GM12878 (cell line): Measurements from ENCODE around the gene CD164L2.

Experiments
- CHD2 ChIP-seq: IDR thresholded peaks from 2 replicates; pipeline ENCODE4 v1.6.1; 2011; ENCODE audit warnings: low read depth, low read length, improper control_type of control experiment, borderline replicate concordance
- ESRRA ChIP-seq: IDR thresholded peaks from 2 replicates; pipeline ENCODE4 v1.6.1; 2012; ENCODE audit warnings: mild to moderate bottlenecking, low read length, improper control_type of control experiment
- EZH2 ChIP-seq: IDR thresholded peaks from 2 replicates; pipeline ENCODE4 v1.6.1; 2012; ENCODE audit warnings: low read depth, mild to moderate bottlenecking, control low read depth, inconsistent platforms, low read length, borderline replicate concordance; ENCODE audit not compliant: control insufficient read depth
- JUND ChIP-seq: IDR thresholded peaks from 2 replicates; pipeline ENCODE4 v1.6.1; 2012; ENCODE audit warnings: low read depth, mild to moderate bottlenecking, low read length, improper control_type of control experiment, moderate library complexity
- KDM1A ChIP-seq: fragments of 200-600 bp; sonication (generic); IDR thresholded peaks from 2 replicates; pipeline ENCODE4 v1.6.1; 2016; ENCODE audit warnings: borderline replicate concordance
- MYC ChIP-seq: IDR thresholded peaks from 2 replicates; pipeline ENCODE4 v1.6.1; 2011; ENCODE audit warnings: mild to moderate bottlenecking, low read length, moderate library complexity, inconsistent platforms; ENCODE audit not compliant: insufficient read depth, insufficient replicate concordance, insufficient read length, severe bottlenecking
- POLR2A ChIP-seq: IDR thresholded peaks from 2 replicates; pipeline ENCODE4 v1.6.1; 2011; ENCODE audit warnings: low read depth, mild to moderate bottlenecking, low read length
- POU2F2 ChIP-seq: IDR thresholded peaks from 3 replicates; pipeline ENCODE4 v1.6.1; 2011; ENCODE audit warnings: low read depth, mild to moderate bottlenecking, low read length, borderline replicate concordance
- RCOR1 ChIP-seq: conservative IDR thresholded peaks from 2 replicates; pipeline ENCODE4 v1.6.1; 2012; ENCODE audit warnings: low read depth, low read length, improper control_type of control experiment
- RFX5 ChIP-seq: IDR thresholded peaks from 2 replicates; pipeline ENCODE4 v1.6.1; 2011; ENCODE audit warnings: low read depth, low read length, improper control_type of control experiment
- TCF3 ChIP-seq: IDR thresholded peaks from 2 replicates; pipeline ENCODE4 v1.6.1; 2012; ENCODE audit warnings: low read depth, mild to moderate bottlenecking, low read length, borderline replicate concordance; ENCODE audit not compliant: insufficient read depth
- TF ChIP-seq, protein P1 (sequence below), 3 experiments: IDR thresholded peaks in 2 of 3; conservative IDR thresholded peaks in 1 of 3; 2 replicates each; pipeline ENCODE4 v1.5.1; 2011; ENCODE audit warnings: low read depth in 3 of 3, low read length in 3 of 3, mild to moderate bottlenecking in 3 of 3, control low read depth in 2 of 3, moderate library complexity in 2 of 3, inconsistent platforms in 1 of 3, mixed read lengths in 1 of 3; ENCODE audit not compliant: control insufficient read depth in 2 of 3, insufficient read depth in 1 of 3; ENCODE audit errors: extremely low read depth in 1 of 3
- TF ChIP-seq, protein P2 (sequence below): IDR thresholded peaks from 2 replicates; pipeline ENCODE4 v1.6.1; 2012; ENCODE audit warnings: mild to moderate bottlenecking, low read depth, low read length

DNA sequence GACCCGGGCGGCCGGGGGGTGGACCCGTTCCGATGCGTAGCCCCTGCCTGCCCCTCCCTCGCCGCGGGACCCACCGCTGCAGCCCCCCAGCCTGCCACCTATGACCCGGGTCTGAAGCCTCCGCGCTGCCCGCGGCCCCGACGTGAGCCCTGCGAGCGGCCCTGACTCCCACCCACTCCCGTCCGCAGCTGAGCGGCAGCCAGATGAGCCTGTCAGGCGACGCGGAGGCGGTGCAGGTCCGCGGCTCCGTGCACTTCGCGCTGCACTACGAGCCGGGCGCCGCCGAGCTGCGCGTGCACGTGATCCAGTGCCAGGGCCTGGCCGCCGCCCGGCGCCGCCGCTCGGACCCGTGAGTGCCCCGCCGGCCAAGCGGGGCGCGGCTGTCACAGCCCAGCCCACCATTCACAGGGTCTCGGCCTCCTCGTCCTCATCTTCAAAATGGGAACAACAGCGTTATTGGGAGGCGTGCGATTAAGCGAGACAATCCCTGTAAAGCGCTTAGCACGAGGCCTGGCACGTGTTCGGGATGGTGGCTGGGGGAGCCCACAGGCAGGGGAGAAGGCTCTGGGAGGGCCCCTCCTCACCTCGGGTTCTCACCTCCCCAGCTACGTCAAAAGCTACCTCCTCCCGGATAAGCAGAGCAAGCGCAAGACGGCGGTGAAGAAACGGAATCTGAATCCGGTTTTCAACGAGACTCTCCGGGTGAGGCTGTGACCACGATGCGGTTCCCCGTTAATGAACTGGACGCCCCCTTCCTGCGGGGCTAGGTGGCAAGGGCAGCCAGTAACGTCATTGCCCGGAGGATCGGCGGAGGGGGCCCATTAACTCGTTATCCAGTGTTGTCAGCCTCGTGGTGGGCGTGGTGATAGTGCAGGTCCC lies 33.1 kb downstream of the CD164L2 start:
- TF ChIP-seq, protein P1, sequence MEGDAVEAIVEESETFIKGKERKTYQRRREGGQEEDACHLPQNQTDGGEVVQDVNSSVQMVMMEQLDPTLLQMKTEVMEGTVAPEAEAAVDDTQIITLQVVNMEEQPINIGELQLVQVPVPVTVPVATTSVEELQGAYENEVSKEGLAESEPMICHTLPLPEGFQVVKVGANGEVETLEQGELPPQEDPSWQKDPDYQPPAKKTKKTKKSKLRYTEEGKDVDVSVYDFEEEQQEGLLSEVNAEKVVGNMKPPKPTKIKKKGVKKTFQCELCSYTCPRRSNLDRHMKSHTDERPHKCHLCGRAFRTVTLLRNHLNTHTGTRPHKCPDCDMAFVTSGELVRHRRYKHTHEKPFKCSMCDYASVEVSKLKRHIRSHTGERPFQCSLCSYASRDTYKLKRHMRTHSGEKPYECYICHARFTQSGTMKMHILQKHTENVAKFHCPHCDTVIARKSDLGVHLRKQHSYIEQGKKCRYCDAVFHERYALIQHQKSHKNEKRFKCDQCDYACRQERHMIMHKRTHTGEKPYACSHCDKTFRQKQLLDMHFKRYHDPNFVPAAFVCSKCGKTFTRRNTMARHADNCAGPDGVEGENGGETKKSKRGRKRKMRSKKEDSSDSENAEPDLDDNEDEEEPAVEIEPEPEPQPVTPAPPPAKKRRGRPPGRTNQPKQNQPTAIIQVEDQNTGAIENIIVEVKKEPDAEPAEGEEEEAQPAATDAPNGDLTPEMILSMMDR (IDR thresholded peaks at IDR 0.05 in 2 of 3, conservative IDR thresholded peaks at IDR 0.05 in 1 of 3; ENCODE audit: control insufficient read depth in 2 of 3, extremely low read depth in 1 of 3, insufficient read depth in 1 of 3, low read depth in 3 of 3, low read length in 3 of 3): no peak
- TF ChIP-seq POU2F2: no peak
- no peak for TF ChIP-seq POLR2A
- TF ChIP-seq EZH2: no peak
- no peak for TF ChIP-seq KDM1A
- TF ChIP-seq JUND: no peak
- no peak for TF ChIP-seq MYC
- TF ChIP-seq RFX5: no peak
- TF ChIP-seq ESRRA: no peak
- no peak for TF ChIP-seq CHD2
- TF ChIP-seq, protein P2, sequence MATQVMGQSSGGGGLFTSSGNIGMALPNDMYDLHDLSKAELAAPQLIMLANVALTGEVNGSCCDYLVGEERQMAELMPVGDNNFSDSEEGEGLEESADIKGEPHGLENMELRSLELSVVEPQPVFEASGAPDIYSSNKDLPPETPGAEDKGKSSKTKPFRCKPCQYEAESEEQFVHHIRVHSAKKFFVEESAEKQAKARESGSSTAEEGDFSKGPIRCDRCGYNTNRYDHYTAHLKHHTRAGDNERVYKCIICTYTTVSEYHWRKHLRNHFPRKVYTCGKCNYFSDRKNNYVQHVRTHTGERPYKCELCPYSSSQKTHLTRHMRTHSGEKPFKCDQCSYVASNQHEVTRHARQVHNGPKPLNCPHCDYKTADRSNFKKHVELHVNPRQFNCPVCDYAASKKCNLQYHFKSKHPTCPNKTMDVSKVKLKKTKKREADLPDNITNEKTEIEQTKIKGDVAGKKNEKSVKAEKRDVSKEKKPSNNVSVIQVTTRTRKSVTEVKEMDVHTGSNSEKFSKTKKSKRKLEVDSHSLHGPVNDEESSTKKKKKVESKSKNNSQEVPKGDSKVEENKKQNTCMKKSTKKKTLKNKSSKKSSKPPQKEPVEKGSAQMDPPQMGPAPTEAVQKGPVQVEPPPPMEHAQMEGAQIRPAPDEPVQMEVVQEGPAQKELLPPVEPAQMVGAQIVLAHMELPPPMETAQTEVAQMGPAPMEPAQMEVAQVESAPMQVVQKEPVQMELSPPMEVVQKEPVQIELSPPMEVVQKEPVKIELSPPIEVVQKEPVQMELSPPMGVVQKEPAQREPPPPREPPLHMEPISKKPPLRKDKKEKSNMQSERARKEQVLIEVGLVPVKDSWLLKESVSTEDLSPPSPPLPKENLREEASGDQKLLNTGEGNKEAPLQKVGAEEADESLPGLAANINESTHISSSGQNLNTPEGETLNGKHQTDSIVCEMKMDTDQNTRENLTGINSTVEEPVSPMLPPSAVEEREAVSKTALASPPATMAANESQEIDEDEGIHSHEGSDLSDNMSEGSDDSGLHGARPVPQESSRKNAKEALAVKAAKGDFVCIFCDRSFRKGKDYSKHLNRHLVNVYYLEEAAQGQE: no peak
- TF ChIP-seq RCOR1: no peak
- TF ChIP-seq TCF3: no peak
